NB4 (cell line): ENCODE data around the gene WDR73.
A peak's percentile ranks its signal among the peaks of the same experiment; 100 is the strongest.

Experiments
- DNase-seq: peaks from one replicate; pipeline ENCODE4 v3.0.0; 2010; ENCODE audit warnings: low read depth
- H3K4me3 ChIP-seq: one replicate; pipeline ENCODE4 v1.5.1; 2011; ENCODE audit warnings: mild to moderate bottlenecking, low read depth, low read length, moderate library complexity
- CTCF ChIP-seq: IDR thresholded peaks from one replicate; pipeline ENCODE4 v1.5.1; 2012; ENCODE audit warnings: low read depth, low read length
- MAX ChIP-seq: IDR thresholded peaks from 2 replicates; pipeline ENCODE4 v1.6.1; 2011; ENCODE audit warnings: low read depth, low read length
- MYC ChIP-seq: IDR thresholded peaks from 2 replicates; pipeline ENCODE4 v1.6.1; 2011; ENCODE audit warnings: low read depth, low read length
- POLR2A ChIP-seq: IDR thresholded peaks from 2 replicates; pipeline ENCODE4 v1.6.1; 2011; ENCODE audit warnings: mild to moderate bottlenecking; ENCODE audit not compliant: insufficient read length; ENCODE audit errors: extremely low read depth

The WDR73 gene

GRCh38 chr15:84601555-84601838, 52.6 kb downstream of the WDR73 start:
- no peak for TF ChIP-seq POLR2A
- no peak for TF ChIP-seq MYC
- TF ChIP-seq MAX = no peak
- TF ChIP-seq CTCF = no peak
- DNase-seq = no peak
- H3K4me3 ChIP-seq = peak overlapping the region; percentile 86

- peak within 1 kb of the TSS; percentile 86 for H3K4me3 ChIP-seq
- DNase-seq = peak; percentile 98
- TF ChIP-seq MAX (no peak), POLR2A (peak; percentile 43), MYC (0 out of 2 replicates have a peak, but pooled peaks have one; percentile 4), CTCF (no peak)
Measured at GRCh38 chr15:84600687-84601554, 53.2 kb downstream of the WDR73 start, which contains the start of gene ZSCAN2. Gene ZSCAN2 (plus strand): TSS chr15:84601009. CDS start chr15:84603928, 2,919 bp downstream.

GRCh38 chr15:84600331-84600686, 53.8 kb downstream of the WDR73 start:
- peak; percentile 83 for DNase-seq
- TF ChIP-seq MYC = peak; percentile 83
- TF ChIP-seq POLR2A = no peak
- TF ChIP-seq CTCF = no peak
- peak; percentile 98 for TF ChIP-seq MAX

GRCh38 chr15:84599906-84600305, 54.2 kb downstream of the WDR73 start:
- DNase-seq = no peak
- H3K4me3 ChIP-seq = no peak overlapping the region
- TF ChIP-seq CTCF = no peak
- TF ChIP-seq MYC = no peak
- TF ChIP-seq MAX = no peak
- TF ChIP-seq POLR2A = no peak

More at GRCh38 chr15:84600331-84600686, 53.8 kb downstream of the WDR73 start:
- peak overlapping the region; percentile 86 for H3K4me3 ChIP-seq

- TF ChIP-seq MAX (peak; percentile 76), MYC (0 out of 2 replicates have a peak, but pooled peaks have one; percentile 19), CTCF (peak; percentile 90), POLR2A (no peak)
- peak; percentile 84 for DNase-seq
- H3K4me3 ChIP-seq = peak overlapping the region; percentile 47
Measured at GRCh38 chr15:84598993-84599392, 55.1 kb downstream of the WDR73 start.
